ENCODE results near the gene MED13L.

The MED13L gene

DNA sequence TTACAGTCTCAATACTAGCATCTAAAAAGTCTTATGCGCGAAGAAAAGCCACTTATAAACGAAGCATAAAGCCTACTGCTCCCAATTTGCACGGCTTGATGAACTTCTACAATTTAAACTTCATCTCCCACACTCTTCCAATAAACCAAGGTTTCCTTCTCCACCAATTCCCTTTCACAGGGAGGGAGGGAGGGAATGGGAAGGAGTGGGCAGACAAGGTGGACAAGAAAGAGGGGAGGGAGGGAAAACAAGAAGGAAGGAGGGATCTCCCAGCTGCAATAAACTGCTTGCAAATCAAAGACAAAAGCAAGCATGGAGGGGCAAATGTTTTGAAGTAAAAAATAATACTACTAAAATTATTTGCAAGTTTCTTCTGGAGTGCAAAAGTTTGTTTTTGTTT is 64.5 kb downstream of the MED13L start:
- Histone ChIP-seq H3K4me3 (no peak overlapping the region), H3K27ac (no peak overlapping the region)

GRCh38 chr12:116210762-116211161 is 66.7 kb downstream of the MED13L start:
- DNase-seq (ENCODE audit: low spot score), result no peak
- Histone ChIP-seq H3K4me3 (no peak overlapping the region), H3K27ac (no peak overlapping the region)
- TF ChIP-seq CTCF (IDR thresholded peaks at IDR 0.05), result no peak

More for the DNA sequence above, 64.5 kb downstream of the MED13L start:
- no peak for TF ChIP-seq CTCF (IDR thresholded peaks at IDR 0.05)
- DNase-seq (ENCODE audit: low spot score), result no peak

GRCh38 chr12:116210131-116210530 is 67.4 kb downstream of the MED13L start:
- DNase-seq (ENCODE audit: low spot score), result no peak

GRCh38 chr12:116209503-116209902 is 68.0 kb downstream of the MED13L start:
- Histone ChIP-seq H3K27ac (no peak overlapping the region), H3K4me3 (no peak overlapping the region)
- TF ChIP-seq CTCF (IDR thresholded peaks at IDR 0.05), result no peak
- DNase-seq (ENCODE audit: low spot score), result no peak

More at GRCh38 chr12:116210131-116210530, 67.4 kb downstream of the MED13L start:
- TF ChIP-seq CTCF (IDR thresholded peaks at IDR 0.05), result no peak
- Histone ChIP-seq H3K27ac (no peak overlapping the region), H3K4me3 (no peak overlapping the region)

GRCh38 chr12:116207274-116207673 is 70.2 kb downstream of the MED13L start:
- no peak overlapping the region for H3K4me3 ChIP-seq
- TF ChIP-seq CTCF (IDR thresholded peaks at IDR 0.05), result no peak
- no peak for DNase-seq (ENCODE audit: low spot score)
- H3K27ac ChIP-seq, result no peak overlapping the region

DNA sequence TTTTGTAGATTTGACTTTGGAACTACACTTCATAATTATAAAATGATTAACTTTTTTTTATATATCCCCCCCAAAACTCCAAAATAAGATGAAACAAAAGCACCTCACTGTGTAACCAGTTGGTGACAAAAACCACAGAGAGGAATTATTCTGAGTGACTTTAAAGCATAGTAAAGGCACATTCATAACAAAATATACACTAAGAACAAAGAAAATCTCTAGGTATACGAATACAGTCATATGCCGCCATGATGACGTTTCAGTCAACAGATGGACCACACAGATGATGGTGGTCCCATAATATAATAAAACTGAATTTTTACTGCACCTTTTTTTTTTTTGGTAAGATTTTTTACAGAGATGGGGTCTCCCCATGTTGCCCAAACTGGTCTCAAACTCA is 70.7 kb downstream of the MED13L start:
- TF ChIP-seq CTCF (IDR thresholded peaks at IDR 0.05), result no peak
- Histone ChIP-seq H3K4me3 (no peak overlapping the region), H3K27ac (no peak overlapping the region)
- DNase-seq (ENCODE audit: low spot score), result no peak

GRCh38 chr12:116204785-116205184 is 72.7 kb downstream of the MED13L start:
- DNase-seq (ENCODE audit: low spot score), result no peak
- no peak overlapping the region for H3K4me3 ChIP-seq
- H3K27ac ChIP-seq, result no peak overlapping the region
- TF ChIP-seq CTCF (IDR thresholded peaks at IDR 0.05), result no peak

Measured in coronary artery (tissue), 2 donors.